ENCODE measurements around the gene BCCIP.
A peak's percentile ranks its signal among the peaks of the same experiment; 100 is the strongest.

The BCCIP gene

DNA sequence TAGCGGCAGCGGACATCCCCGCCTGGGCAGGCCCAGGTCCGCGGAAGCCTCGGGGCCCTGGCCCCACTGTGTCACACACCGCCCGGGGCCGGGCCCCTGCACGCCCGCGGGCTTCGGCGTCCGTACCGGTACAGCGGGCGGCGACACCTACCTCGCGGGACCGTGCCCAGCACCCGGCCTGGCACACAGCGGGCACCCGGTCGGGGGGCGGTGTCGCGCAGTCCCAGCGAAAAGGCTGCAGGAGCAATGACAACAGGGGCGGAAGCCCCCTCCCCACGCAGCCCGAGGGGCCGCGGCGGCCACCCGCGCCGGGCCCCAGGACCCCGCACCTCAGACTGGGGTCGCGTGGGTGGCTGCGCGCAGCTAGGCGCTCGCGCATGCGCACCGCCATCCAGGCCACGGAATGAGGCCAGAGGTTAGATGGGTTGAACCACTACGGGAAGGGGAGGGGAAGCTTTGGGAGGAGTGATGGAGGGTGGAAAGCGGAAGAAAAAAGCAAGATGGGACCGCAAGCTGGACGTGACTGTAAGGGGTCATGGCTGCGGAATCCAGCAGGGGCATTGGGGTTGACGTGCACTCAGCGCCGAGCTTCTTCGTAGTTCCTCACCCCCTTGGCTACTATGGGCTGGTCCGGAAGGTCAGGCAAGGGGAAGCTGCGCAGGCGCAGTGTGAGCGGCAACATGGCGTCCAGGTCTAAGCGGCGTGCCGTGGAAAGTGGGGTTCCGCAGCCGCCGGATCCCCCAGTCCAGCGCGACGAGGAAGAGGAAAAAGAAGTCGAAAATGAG lies at the start of gene BCCIP, which contains the start of gene UROS:
BCCIP (plus strand) TSS at position 669 of the 785 bp plus-strand sequence; CDS start at position 681, 12 bp downstream.
UROS (minus strand) TSS at position 381 of the 785 bp plus-strand sequence. CDS start 6,759 bp downstream, outside the sequence.
- DNase-seq (ENCODE audit: low spot score), result peak; percentile 90

DNA sequence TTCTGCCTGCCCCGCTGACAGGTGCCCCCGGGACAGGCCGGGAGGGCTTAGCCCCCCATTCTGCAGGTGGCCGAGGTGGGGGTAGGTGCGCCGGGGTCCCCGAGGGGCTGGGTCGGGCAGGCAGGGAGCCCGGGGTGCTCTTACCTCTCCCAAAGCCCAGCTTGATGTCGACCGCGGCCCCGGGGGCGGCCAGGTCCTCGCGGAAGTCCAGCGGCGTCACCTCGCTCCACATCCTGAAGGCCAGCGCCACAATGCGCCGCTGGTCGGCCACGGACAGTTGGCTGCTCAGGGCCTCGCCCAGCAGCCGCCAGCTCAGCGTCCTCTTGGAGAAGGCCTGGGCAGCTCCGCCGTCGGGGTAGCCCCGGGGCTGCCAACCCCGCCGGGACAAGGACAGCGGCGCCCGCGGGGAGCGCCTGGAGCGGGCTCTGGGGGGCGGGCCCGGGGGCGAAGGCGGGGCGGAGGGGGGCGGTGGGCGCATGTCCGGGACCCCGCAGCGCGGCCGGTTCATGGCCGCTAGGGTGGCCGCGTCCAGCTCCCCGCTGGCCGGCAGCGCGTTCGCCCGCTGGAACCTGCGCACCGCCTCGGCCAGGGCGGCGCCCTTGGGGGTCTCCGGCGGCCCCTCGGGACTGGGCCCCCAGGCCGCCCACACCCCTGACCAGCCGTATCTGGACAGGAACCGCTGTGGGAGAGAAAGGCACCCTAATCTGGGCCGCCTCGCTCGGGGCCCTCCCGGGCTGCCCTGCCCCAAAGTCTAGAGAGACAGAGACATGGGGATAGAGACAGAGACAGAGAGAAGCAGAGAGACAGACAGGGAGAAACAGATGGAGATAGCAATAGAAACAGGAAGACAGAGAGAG lies 49.4 kb upstream of the BCCIP start:
- DNase-seq (ENCODE audit: low spot score), result no peak

- no peak for DNase-seq (ENCODE audit: low spot score)
Measured at GRCh38 chr10:125774581-125775191, 48.7 kb upstream of the BCCIP start.

GRCh38 chr10:125775491-125776106 lies 47.7 kb upstream of the BCCIP start, which contains the start of gene MMP21:
MMP21 (minus strand) TSS chr10:125775821; CDS start chr10:125775821, 0 bp downstream.
- no peak for DNase-seq (ENCODE audit: low spot score)

DNA sequence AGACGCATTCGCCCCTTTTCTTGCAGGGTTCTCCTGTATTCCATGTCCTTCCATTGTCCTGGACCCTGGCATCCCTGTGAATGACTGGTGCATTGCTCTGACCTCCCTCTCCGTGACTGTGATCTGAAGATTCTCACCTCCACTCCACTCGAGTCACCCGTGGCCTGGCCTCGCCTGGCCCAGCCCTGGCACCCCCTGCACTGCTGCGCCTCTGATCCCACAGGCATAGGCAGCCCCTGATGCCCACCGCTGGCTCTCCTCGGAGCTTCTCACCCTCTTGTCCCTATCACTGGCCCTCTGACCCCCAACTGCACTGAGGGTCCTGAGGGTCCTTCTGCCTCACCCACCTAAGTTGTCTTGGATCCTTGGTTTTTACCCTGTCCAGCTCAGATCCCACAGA lies 45.5 kb upstream of the BCCIP start:
- DNase-seq (ENCODE audit: low spot score), result no peak

- DNase-seq (ENCODE audit: low spot score), result no peak
Measured at GRCh38 chr10:125778556-125778955, 44.8 kb upstream of the BCCIP start.

DNA sequence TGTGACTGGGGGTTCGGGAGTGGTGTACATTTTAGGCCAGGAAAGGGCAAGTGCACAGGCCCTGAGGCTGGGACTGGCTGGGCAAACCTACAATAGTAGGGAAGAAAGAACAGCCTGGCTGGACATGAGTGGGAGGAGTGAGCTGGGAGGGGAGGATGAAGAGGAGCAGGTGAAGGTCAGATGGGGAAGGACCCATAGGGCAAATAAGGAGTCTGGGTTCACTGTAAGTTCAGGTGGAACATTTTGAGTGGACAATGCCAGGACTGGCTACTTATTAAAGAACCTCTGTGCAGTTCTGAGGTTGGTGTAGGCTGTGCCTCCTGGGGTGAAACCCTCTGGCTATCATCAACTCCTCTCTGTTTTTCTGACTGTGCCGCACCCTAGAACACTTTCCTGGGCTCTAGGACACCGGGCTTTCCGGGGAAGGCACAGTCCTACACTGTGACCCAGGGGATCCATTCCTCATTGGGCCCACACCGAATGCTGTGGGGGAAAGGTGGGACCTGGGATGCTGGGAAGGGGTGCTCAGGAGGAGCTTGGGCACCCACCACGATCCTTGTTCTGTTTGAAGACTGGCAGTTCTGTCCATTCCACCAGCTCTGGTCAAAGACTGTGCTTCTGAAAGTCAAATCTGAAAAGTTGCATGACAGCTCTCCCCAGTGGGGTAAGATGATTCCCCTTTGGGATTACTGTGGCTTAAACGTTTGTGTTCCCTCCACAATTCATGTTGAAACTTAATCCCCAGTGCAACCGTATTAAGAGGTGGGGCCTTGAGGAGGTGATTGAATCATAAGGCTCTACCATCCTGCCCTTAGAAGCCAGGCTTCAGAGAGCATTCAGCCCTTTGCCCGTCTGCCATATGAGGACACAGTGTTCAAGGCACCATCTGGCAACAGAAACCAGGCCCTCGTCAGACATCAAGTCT lies 43.7 kb upstream of the BCCIP start:
- DNase-seq (ENCODE audit: low spot score), result no peak

GRCh38 chr10:125781374-125781773 lies 42.0 kb upstream of the BCCIP start:
- DNase-seq (ENCODE audit: low spot score), result no peak

DNA sequence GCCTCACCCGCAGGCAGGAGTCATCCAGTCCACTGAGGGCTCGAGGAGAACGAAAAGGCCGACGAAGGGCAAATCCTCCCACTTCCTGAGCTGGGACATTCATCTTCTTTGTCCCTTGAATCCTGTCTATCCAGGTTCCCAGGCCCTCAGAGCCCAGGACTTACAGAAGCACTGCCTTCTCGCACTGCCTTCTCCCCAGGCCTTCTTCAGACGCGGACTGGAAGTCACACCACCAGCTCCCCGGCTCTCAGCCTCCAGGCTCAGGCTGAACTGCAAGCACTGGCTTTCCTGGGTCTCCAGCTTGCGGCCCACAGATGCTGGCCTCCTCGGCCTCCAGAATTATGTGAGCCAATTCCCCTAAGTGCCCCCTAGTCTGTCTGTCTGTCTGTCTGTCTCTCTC lies 41.3 kb upstream of the BCCIP start:
- DNase-seq (ENCODE audit: low spot score), result no peak

DNA sequence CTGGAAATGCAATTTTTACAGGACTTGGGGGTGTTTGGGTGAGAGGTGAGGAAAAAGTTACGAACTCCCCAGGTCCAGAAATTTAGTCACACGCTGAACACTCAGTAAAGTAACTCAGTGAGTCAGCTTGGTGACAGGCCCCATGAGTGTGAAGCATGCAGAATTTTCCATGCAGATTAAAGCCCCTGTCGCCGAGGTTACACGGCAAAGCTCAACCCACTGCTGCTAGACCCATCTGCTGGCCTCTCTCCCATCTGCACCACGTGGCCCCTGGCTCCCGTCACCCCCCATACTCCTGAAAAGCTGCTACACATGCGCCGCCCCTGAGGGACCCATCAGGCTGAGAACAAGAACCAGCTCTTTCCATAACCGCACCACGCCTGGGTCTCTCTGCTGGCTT lies 40.7 kb upstream of the BCCIP start:
- DNase-seq (ENCODE audit: low spot score), result no peak

DNA sequence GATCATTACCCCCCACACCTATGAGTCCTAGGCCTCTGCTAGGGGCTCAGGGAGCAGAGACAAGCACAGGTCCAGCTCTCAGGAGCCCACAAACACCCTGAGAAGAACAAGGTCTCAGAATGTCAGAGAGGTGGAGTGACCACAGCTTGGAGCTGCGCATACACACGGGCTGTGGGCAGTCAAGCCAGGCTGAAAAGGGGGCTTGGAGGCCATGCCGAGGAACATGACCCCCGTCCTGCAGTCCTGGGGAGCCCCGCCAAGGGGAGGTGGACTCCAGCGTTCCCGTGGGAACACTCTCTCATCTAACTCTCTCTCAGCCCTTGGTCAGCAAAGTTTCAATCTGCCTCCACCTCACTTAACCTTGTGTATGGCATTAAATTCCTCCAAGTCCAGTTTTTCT lies 39.9 kb upstream of the BCCIP start:
- no peak for DNase-seq (ENCODE audit: low spot score)

- no peak for DNase-seq (ENCODE audit: low spot score)
Measured at GRCh38 chr10:125783957-125784356, 39.4 kb upstream of the BCCIP start.

DNA sequence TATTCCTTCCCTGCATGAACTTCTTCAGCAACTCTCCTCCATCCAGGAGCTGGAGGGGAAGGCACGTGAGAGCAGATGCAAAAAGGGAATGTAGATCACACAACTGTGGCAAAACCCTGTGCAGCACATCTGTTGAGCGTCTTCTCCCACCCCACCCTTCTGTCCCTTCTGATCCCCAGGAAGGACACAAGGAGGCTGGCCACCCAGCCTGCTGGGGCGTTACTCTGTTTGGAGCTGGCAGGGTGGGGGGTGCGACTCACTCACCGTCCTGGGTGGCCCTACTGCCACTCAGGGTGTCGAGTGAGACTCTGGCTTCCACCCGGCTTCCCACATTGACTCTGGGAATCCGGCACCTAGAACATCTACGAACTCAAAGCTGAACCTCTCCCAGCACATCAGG lies 37.6 kb upstream of the BCCIP start:
- no peak for DNase-seq (ENCODE audit: low spot score)

- peak; percentile 14 for DNase-seq (ENCODE audit: low spot score)
Measured at GRCh38 chr10:125788156-125789034, 35.0 kb upstream of the BCCIP start.

- DNase-seq (ENCODE audit: low spot score), result no peak
Measured at GRCh38 chr10:125792342-125793300, 30.7 kb upstream of the BCCIP start.

- no peak for DNase-seq (ENCODE audit: low spot score)
Measured at GRCh38 chr10:125795128-125795527, 28.2 kb upstream of the BCCIP start.

- DNase-seq (ENCODE audit: low spot score), result no peak
Measured at GRCh38 chr10:125795637-125796190, 27.6 kb upstream of the BCCIP start.

DNA sequence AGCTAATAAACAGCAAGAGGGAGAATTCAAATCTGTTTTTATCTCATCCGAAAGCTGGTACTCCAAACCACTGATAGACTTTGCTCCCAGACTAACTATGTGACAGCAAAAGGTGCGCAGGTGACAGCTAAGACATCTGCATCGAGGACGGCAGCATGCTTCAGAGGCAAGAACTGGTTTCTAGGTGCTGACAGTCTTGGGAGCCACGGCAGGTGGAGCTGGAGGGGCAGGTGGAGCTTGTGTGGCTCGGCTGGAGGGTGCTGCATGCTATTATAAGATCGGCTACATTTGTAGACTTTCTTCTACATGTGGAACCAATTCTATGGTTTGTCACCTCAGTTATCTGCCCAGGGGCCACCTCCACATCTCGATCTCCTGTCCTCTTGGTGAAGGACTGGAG lies 25.9 kb upstream of the BCCIP start:
- no peak for DNase-seq (ENCODE audit: low spot score)

Measured in activated CD4-positive, alpha-beta T cell treated with anti-CD3 and anti-CD28 coated beads, Interleukin-2, Interleukin-4, amounts not matched to agents 100 ng/mL and 50 ng/mL, durations not matched to agents 16 hours and 8 hours (primary cell).